ENCODE results near the gene MAGOH. TPM values are rescaled to one million over a fixed set of nuclear protein-coding genes. Genes with fewer than 3 reads are reported as not detected.

The MAGOH gene
- total and polyA plus RNA-seq, 9 of the 15 experiments (the other 6 are each of a cell fraction or from before 2014, with no cell fraction given) = 102 to 342 (median 135) TPM

DNA sequence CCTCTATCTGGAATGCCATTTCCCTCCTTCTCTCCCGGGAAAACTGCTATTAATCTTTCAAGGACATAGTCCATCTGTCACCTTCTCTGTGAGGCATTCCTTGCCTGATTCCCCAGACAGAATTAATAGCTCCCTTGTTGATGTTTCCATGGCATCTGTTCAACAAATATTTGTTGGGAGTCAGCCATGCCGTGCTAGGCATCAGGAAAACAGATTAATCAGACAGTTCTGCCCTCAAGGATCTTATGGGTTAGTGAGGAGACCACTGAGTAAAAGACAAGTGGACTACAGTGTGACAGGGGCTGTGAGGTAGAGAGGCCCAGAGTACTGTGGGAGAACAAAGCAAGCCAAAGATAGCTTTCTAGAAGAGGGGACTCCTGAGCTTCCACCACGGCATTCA lies 11.4 kb upstream of the MAGOH start:
- Histone ChIP-seq H3K4me3 (no peak overlapping the region), H3K4me2 (ENCODE audit: insufficient read depth, low read length) (no peak overlapping the region), H3K9me3 (replicated peaks; ENCODE audit: control insufficient read depth, insufficient read depth, low read depth, low read length) (no peaks in the 10 kb centered on the region), H4K20me1 (replicated peaks; ENCODE audit: control insufficient read depth, insufficient read depth, low read length) (0 out of 2 replicates have a peak, but pooled peaks cover 1% of the 10 kb centered on the region), H3K79me2 (ENCODE audit: control insufficient read depth, insufficient read depth, low read length) (no peaks in the 10 kb centered on the region), H3K9me1 (ENCODE audit: control insufficient read depth, insufficient read depth, low read length) (peaks cover 2% of the 10 kb centered on the region), H3K9ac (ENCODE audit: insufficient read depth in 1 of 2, low read depth in 2 of 2, low read length in 2 of 2) (no peak overlapping the region), H3K27me3 (ENCODE audit: control insufficient read depth in 2 of 2, insufficient read depth in 2 of 2, low read length in 2 of 2) (no peaks in the 10 kb centered on the region), H3K27ac (ENCODE audit: extremely low read depth, low read depth, low read length) (no peak overlapping the region), H2AFZ (ENCODE audit: low read depth, low read length) (no peak overlapping the region), H3K36me3 (ENCODE audit: control insufficient read depth, insufficient read depth, low read length) (peaks cover 86% of the 10 kb centered on the region), H3K4me1 (replicated peaks in 1 of 2; ENCODE audit: control insufficient read depth in 2 of 2, insufficient read depth in 2 of 2, low read length in 2 of 2) (peaks cover 0 to 6% of the 10 kb centered on the region in 2 experiments; a peak in 2 of 5 replicates)
- no TSS peak for BruUV-seq (replicated peaks)
- DNase-seq (ENCODE audit: extremely low read depth in 1 of 4, low spot score in 3 of 4) (no peak), FAIRE-seq (no peak), ATAC-seq (no peak)
- in situ Hi-C loops (cut with MboI) = no loop called here
- WGBS (ENCODE audit: insufficient coverage, low coverage, missing lambda C conversion rate) = 90% methylated on average over 3 of the region's 3 CpGs
- intact Hi-C loops (cut with micrococcal nuclease) = no loop called here
- POLR2A ChIA-PET = interaction anchor here (0.7 to 1.6 kb wide), 2 partner anchors 12 to 1215 kb away, joined by 3 read pairs; no protein-coding TSS in a partner anchor
- CTCF ChIA-PET (ENCODE audit: low intra/inter-chr PET ratio) = no interaction called here
- TF ChIP-seq, protein P1, sequence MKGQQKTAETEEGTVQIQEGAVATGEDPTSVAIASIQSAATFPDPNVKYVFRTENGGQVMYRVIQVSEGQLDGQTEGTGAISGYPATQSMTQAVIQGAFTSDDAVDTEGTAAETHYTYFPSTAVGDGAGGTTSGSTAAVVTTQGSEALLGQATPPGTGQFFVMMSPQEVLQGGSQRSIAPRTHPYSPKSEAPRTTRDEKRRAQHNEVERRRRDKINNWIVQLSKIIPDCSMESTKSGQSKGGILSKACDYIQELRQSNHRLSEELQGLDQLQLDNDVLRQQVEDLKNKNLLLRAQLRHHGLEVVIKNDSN (CRISPR knock-in tag; IDR thresholded peaks at IDR 0.05) = no peak
- TF ChIP-seq, protein P2, sequence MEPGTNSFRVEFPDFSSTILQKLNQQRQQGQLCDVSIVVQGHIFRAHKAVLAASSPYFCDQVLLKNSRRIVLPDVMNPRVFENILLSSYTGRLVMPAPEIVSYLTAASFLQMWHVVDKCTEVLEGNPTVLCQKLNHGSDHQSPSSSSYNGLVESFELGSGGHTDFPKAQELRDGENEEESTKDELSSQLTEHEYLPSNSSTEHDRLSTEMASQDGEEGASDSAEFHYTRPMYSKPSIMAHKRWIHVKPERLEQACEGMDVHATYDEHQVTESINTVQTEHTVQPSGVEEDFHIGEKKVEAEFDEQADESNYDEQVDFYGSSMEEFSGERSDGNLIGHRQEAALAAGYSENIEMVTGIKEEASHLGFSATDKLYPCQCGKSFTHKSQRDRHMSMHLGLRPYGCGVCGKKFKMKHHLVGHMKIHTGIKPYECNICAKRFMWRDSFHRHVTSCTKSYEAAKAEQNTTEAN (CRISPR knock-in tag; IDR thresholded peaks at IDR 0.05) = no peak
- TF ChIP-seq, protein P3, sequence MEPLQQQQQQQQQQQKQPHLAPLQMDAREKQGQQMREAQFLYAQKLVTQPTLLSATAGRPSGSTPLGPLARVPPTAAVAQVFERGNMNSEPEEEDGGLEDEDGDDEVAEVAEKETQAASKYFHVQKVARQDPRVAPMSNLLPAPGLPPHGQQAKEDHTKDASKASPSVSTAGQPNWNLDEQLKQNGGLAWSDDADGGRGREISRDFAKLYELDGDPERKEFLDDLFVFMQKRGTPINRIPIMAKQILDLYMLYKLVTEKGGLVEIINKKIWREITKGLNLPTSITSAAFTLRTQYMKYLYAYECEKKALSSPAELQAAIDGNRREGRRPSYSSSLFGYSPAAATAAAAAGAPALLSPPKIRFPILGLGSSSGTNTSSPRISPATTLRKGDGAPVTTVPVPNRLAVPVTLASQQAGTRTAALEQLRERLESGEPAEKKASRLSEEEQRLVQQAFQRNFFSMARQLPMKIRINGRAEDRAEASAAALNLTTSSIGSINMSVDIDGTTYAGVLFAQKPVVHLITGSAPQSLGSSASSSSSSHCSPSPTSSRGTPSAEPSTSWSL (CRISPR knock-in tag; IDR thresholded peaks at IDR 0.05; ENCODE audit: borderline replicate concordance) = no peak
- TF ChIP-seq ZNF584 (CRISPR knock-in tag; IDR thresholded peaks at IDR 0.05; ENCODE audit: low read depth) = no peak
- TF ChIP-seq ZNF263 (CRISPR knock-in tag; IDR thresholded peaks at IDR 0.05; ENCODE audit: borderline replicate concordance) = no peak
- TF ChIP-seq FOSL1 (tag; conservative IDR thresholded peaks at IDR 0.05) = no peak
- no peak for TF ChIP-seq MXI1 (IDR thresholded peaks at IDR 0.05; ENCODE audit: low read depth, low read length)
- no peak for TF ChIP-seq RFX1 (IDR thresholded peaks at IDR 0.05)
- TF ChIP-seq, protein P4, sequence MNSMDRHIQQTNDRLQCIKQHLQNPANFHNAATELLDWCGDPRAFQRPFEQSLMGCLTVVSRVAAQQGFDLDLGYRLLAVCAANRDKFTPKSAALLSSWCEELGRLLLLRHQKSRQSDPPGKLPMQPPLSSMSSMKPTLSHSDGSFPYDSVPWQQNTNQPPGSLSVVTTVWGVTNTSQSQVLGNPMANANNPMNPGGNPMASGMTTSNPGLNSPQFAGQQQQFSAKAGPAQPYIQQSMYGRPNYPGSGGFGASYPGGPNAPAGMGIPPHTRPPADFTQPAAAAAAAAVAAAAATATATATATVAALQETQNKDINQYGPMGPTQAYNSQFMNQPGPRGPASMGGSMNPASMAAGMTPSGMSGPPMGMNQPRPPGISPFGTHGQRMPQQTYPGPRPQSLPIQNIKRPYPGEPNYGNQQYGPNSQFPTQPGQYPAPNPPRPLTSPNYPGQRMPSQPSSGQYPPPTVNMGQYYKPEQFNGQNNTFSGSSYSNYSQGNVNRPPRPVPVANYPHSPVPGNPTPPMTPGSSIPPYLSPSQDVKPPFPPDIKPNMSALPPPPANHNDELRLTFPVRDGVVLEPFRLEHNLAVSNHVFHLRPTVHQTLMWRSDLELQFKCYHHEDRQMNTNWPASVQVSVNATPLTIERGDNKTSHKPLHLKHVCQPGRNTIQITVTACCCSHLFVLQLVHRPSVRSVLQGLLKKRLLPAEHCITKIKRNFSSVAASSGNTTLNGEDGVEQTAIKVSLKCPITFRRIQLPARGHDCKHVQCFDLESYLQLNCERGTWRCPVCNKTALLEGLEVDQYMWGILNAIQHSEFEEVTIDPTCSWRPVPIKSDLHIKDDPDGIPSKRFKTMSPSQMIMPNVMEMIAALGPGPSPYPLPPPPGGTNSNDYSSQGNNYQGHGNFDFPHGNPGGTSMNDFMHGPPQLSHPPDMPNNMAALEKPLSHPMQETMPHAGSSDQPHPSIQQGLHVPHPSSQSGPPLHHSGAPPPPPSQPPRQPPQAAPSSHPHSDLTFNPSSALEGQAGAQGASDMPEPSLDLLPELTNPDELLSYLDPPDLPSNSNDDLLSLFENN (IDR thresholded peaks at IDR 0.05; ENCODE audit: low read depth in 2 of 2, low read length in 2 of 2) = no peak
- no peak for TF ChIP-seq ZNF696 (CRISPR knock-in tag; conservative IDR thresholded peaks at IDR 0.05)
- TF ChIP-seq NCOA2 (IDR thresholded peaks at IDR 0.05; ENCODE audit: partially characterized antibody in 2 of 2) = no peak
- no peak for TF ChIP-seq ZNF232 (CRISPR knock-in tag; IDR thresholded peaks at IDR 0.05)
- TF ChIP-seq KAT7 (CRISPR knock-in tag; IDR thresholded peaks at IDR 0.05; ENCODE audit: borderline replicate concordance) = no peak
- TF ChIP-seq, protein P5, sequence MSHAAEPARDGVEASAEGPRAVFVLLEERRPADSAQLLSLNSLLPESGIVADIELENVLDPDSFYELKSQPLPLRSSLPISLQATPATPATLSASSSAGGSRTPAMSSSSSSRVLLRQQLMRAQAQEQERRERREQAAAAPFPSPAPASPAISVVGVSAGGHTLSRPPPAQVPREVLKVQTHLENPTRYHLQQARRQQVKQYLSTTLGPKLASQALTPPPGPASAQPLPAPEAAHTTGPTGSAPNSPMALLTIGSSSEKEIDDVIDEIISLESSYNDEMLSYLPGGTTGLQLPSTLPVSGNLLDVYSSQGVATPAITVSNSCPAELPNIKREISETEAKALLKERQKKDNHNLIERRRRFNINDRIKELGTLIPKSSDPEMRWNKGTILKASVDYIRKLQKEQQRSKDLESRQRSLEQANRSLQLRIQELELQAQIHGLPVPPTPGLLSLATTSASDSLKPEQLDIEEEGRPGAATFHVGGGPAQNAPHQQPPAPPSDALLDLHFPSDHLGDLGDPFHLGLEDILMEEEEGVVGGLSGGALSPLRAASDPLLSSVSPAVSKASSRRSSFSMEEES (CRISPR knock-in tag; IDR thresholded peaks at IDR 0.05) = no peak

All from K562 (cell line).